CD4-positive, alpha-beta T cell (primary cell): ENCODE results near the gene JUP. TPM values are rescaled to one million over a fixed set of nuclear protein-coding genes. Genes with fewer than 3 reads are reported as not detected.

ENCODE experiments used
- ATAC-seq: fragments of 200-7000 bp; cut with Tn5 transposase; one replicate; pipeline ENCODE4 v1.10.0; 2022; ENCODE audit warnings: mild to moderate bottlenecking; ENCODE audit not compliant: poor library complexity
- CTCF ChIA-PET: fragments of 350-600 bp; sonication (Branson Sonifier 250); formaldehyde crosslinking; loops from one replicate; lab custom pipeline; 2021; ENCODE audit warnings: antibody characterized with exemption, inconsistent platforms; lab: Charles Lee
- POLR2A ChIA-PET: fragments of 350-600 bp; sonication (Branson Sonifier 250); formaldehyde crosslinking; loops from one replicate; lab custom pipeline; 2021; ENCODE audit warnings: antibody characterized with exemption, inconsistent platforms; lab: Charles Lee
- DNase-seq, 14 experiments: peaks; one replicate each; pipeline ENCODE4 v3.0.0-alpha.2; 2013 to 2020; ENCODE audit warnings: mixed read lengths in 2 of 14
- H3K27ac ChIP-seq, 2 donors: one replicate each; pipeline versions ENCODE4 v1.5.1 to v1.7.0; 2013; ENCODE audit warnings: low read length in 2 of 2, low read depth in 1 of 2, mild to moderate bottlenecking in 1 of 2
- H3K27me3 ChIP-seq, 2 experiments: 1 replicate in 1 of 2; 2 replicates in 1 of 2; pipeline versions ENCODE4 v1.6.1 to v1.7.0; 2013; ENCODE audit warnings: low read length in 2 of 2, control low read depth in 1 of 2, mild to moderate bottlenecking in 1 of 2, moderate library complexity in 1 of 2; ENCODE audit not compliant: insufficient read depth in 2 of 2, control insufficient read depth in 1 of 2
- H3K36me3 ChIP-seq: one replicate; pipeline ENCODE4 v1.6.1; 2013; ENCODE audit warnings: low read length, control low read depth; ENCODE audit not compliant: insufficient read depth
- H3K4me1 ChIP-seq: one replicate; pipeline ENCODE4 v1.6.1; 2013; ENCODE audit warnings: low read length, control low read depth; ENCODE audit not compliant: insufficient read depth
- H3K4me3 ChIP-seq: one replicate; pipeline ENCODE4 v1.5.1; 2013; ENCODE audit warnings: mild to moderate bottlenecking, low read length, moderate library complexity
- H3K9me3 ChIP-seq, 2 experiments: 1 replicate in 1 of 2; 2 replicates in 1 of 2; pipeline versions ENCODE4 v1.6.1 to v1.7.0; 2013; ENCODE audit warnings: low read length in 2 of 2, mild to moderate bottlenecking in 2 of 2, control low read depth in 1 of 2, moderate library complexity in 1 of 2; ENCODE audit not compliant: control insufficient read depth in 1 of 2, insufficient read depth in 1 of 2
- H3K27ac Mint-ChIP-seq: one replicate; pipeline ENCODE4 v1.8.0; 2020; ENCODE audit warnings: mixed read lengths
- H3K27me3 Mint-ChIP-seq: one replicate; pipeline ENCODE4 v1.8.0; 2021; ENCODE audit warnings: mixed read lengths
- H3K36me3 Mint-ChIP-seq: one replicate; pipeline ENCODE4 v1.8.0; 2021; ENCODE audit warnings: low read depth, mixed read lengths
- H3K4me1 Mint-ChIP-seq: one replicate; pipeline ENCODE4 v1.8.0; 2021; ENCODE audit warnings: low read depth, mixed read lengths
- H3K4me3 Mint-ChIP-seq: one replicate; pipeline ENCODE4 v1.8.0; 2020; ENCODE audit warnings: mild to moderate bottlenecking, mixed read lengths
- H3K9me3 Mint-ChIP-seq: one replicate; pipeline ENCODE4 v1.8.0; 2020; ENCODE audit warnings: mixed read lengths
- intact Hi-C, 2 experiments: fragments of 100-400 bp; cut with DNase I in 1 of 2; cut with micrococcal nuclease in 1 of 2; formaldehyde crosslinking; loops; one replicate each; pipeline versions ENCODE4 v1.15.1 to v1.9.0; 2023 to 2025; cut with DNase I, micrococcal nuclease
- total RNA-seq, 174 experiments: library from RNA in 2 of 174; stranded (reverse) in 2 of 174; gene quantifications; one replicate each; pipeline ENCODE4 v1.2.3 and lab custom pipeline; 2021 to 2026
- TF ChIP-seq, protein P1 (sequence below): fragments of 200-600 bp; IDR thresholded peaks from one replicate; pipeline ENCODE4 v1.8.0; 2022; ENCODE audit warnings: antibody characterized with exemption, mild to moderate bottlenecking

JUP gene
- total RNA-seq, 2 experiments from 2014 or later = 0.88 to 1.1 TPM

GRCh38 chr17:41810659-41811548 is 24.4 kb upstream of the JUP start:
- no peaks in the 10 kb centered on the region for H3K9me3 Mint-ChIP-seq
- Histone ChIP-seq H3K9me3 (no peaks in the 10 kb centered on the region), H3K4me1 (peaks cover 34% of the 10 kb centered on the region), H3K27ac (no peak overlapping the region), H3K36me3 (no peaks in the 10 kb centered on the region), H3K4me3 (peak overlapping the region; percentile 60), H3K27me3 (no peaks in the 10 kb centered on the region)
- CTCF ChIA-PET = interaction anchor here (0.9 to 1.5 kb wide), 6 partner anchors 10 to 73 kb away, joined by 3 to 15 read pairs (median 6); partner anchors contain the start of gene KLHL11
- peak overlapping the region; percentile 68 for H3K4me3 Mint-ChIP-seq
- no peaks in the 10 kb centered on the region for H3K27me3 Mint-ChIP-seq
- H3K27ac Mint-ChIP-seq = no peak overlapping the region
- TF ChIP-seq, protein P1, sequence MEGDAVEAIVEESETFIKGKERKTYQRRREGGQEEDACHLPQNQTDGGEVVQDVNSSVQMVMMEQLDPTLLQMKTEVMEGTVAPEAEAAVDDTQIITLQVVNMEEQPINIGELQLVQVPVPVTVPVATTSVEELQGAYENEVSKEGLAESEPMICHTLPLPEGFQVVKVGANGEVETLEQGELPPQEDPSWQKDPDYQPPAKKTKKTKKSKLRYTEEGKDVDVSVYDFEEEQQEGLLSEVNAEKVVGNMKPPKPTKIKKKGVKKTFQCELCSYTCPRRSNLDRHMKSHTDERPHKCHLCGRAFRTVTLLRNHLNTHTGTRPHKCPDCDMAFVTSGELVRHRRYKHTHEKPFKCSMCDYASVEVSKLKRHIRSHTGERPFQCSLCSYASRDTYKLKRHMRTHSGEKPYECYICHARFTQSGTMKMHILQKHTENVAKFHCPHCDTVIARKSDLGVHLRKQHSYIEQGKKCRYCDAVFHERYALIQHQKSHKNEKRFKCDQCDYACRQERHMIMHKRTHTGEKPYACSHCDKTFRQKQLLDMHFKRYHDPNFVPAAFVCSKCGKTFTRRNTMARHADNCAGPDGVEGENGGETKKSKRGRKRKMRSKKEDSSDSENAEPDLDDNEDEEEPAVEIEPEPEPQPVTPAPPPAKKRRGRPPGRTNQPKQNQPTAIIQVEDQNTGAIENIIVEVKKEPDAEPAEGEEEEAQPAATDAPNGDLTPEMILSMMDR = no peak
- peak in 1 of 14 experiments; percentile 42 for DNase-seq
- POLR2A ChIA-PET = interaction anchor here (0.6 to 2.8 kb wide), 16 partner anchors 9 to 156 kb away, joined by 3 to 24 read pairs (median 4); partner anchors contain the start of genes ACLY, CNP, EIF1 and JUP
- peak; percentile 53 for ATAC-seq
- H3K36me3 Mint-ChIP-seq = peaks cover 10% of the 10 kb centered on the region
- intact Hi-C loops = loop anchor here (2.0 kb wide), 2 partner anchors 72 to 992 kb away; no protein-coding TSS in a partner anchor
- H3K4me1 Mint-ChIP-seq = peaks cover 22% of the 10 kb centered on the region

GRCh38 chr17:41806685-41807445 is 20.4 kb upstream of the JUP start:
- Mint-ChIP-seq H3K27ac (no peak overlapping the region), H3K36me3 (peaks cover 7% of the 10 kb centered on the region), H3K27me3 (no peaks in the 10 kb centered on the region), H3K4me3 (no peak overlapping the region), H3K4me1 (peaks cover 14% of the 10 kb centered on the region), H3K9me3 (no peaks in the 10 kb centered on the region)
- intact Hi-C loops = no loop called here
- ATAC-seq (no peak), DNase-seq (no peak)
- Histone ChIP-seq H3K9me3 (no peaks in the 10 kb centered on the region), H3K36me3 (no peaks in the 10 kb centered on the region), H3K27ac (no peak overlapping the region), H3K4me3 (no peak overlapping the region), H3K27me3 (no peaks in the 10 kb centered on the region), H3K4me1 (peaks cover 22% of the 10 kb centered on the region)
- TF ChIP-seq, protein P1 = no peak
- POLR2A ChIA-PET = no interaction called here
- CTCF ChIA-PET = no interaction called here
